Upper lobe of left lung (tissue), 4 donors: ENCODE measurements around the gene FBN2.

ENCODE experiments used
- CTCF ChIP-seq, 6 experiments: fragments of 450-650 bp in 4 of 6; fragments of 200-600 bp in 2 of 6; sonication (generic) in 2 of 6; IDR thresholded peaks; one replicate each; pipeline ENCODE4 v1.5.1; 2016 to 2019; ENCODE audit warnings: antibody characterized with exemption in 6 of 6
- EP300 ChIP-seq, 4 donors: sonication (generic); formaldehyde crosslinking; IDR thresholded peaks; one replicate each; pipeline ENCODE4 v1.5.1; 2017; ENCODE audit warnings: antibody characterized with exemption in 4 of 4, control low read depth in 2 of 4
- POLR2A ChIP-seq, 4 donors: fragments of 450-650 bp; IDR thresholded peaks; one replicate each; pipeline ENCODE4 v1.5.1; 2016 to 2017; ENCODE audit warnings: antibody characterized with exemption in 4 of 4, mild to moderate bottlenecking in 2 of 4
- POLR2AphosphoS5 ChIP-seq, 2 donors: sonication (generic); formaldehyde crosslinking; IDR thresholded peaks; one replicate each; pipeline ENCODE4 v1.5.1; 2017; ENCODE audit warnings: antibody characterized with exemption in 2 of 2

GRCh38 chr5:128340648-128341047 is 197.4 kb downstream of the FBN2 start:
- no peak for TF ChIP-seq CTCF (IDR thresholded peaks at IDR 0.05)
- TF ChIP-seq EP300 (IDR thresholded peaks at IDR 0.05): no peak
- TF ChIP-seq POLR2A (IDR thresholded peaks at IDR 0.05): no peak
- TF ChIP-seq POLR2AphosphoS5 (IDR thresholded peaks at IDR 0.05): no peak
